GM12891 (cell line): ENCODE data around the gene ASCC2.
A peak's percentile ranks its signal among the peaks of the same experiment; 100 is the strongest.
"Not testable (repeated sequence)": the region's sequence is repeated elsewhere in the genome, so short reads cannot be mapped to it uniquely, and the experiment has no call there.

Source experiments
- DNase-seq: peaks from one replicate; pipeline ENCODE4 v3.0.0; 2011; ENCODE audit warnings: low spot score; ENCODE audit not compliant: insufficient read length
- FAIRE-seq: peaks from 2 replicates; lab custom pipeline; 2011; peaks lifted over from hg19 to GRCh38; lab: Jason Lieb, UNC
- PAX5 ChIP-seq: IDR thresholded peaks from 2 replicates; pipeline ENCODE4 v1.6.1; 2011; ENCODE audit warnings: low read length, moderate library complexity, mild to moderate bottlenecking; ENCODE audit not compliant: insufficient read depth, severe bottlenecking
- POLR2A ChIP-seq: IDR thresholded peaks from 2 replicates; pipeline ENCODE4 v1.6.1; 2011; ENCODE audit warnings: low read depth, low read length, control low read depth
- POLR2AphosphoS5 ChIP-seq: IDR thresholded peaks from 2 replicates; pipeline ENCODE4 v1.6.1; 2011; ENCODE audit warnings: low read depth, low read length, control low read depth
- POU2F2 ChIP-seq: IDR thresholded peaks from 2 replicates; pipeline ENCODE4 v1.6.1; 2011; ENCODE audit warnings: low read depth, mild to moderate bottlenecking, control low read depth, low read length, moderate library complexity
- SPI1 ChIP-seq: IDR thresholded peaks from 2 replicates; pipeline ENCODE4 v1.6.1; 2011; ENCODE audit warnings: low read depth, low read length, control low read depth
- TAF1 ChIP-seq: IDR thresholded peaks from 2 replicates; pipeline ENCODE4 v1.6.1; 2011; ENCODE audit warnings: low read depth, low read length, control low read depth

Gene ASCC2

DNA sequence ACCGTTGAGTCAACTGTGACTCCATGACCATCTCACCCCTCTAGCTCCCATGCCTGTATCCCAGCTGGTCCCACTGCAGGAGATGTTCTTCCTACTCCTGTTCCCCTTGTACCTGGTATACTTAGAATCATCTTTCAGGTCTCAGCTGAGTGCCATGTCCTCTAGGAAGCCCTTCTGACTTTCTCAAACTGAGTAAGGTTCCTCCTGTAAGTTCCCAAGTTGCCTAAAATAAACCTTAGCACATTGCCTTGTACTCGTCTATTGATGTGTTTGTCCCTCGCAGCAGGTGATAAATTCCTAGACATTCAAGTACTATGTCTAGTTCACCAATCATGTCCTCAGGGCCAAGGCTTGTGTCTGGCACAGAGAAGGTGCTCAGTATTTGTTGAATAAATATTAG, 18.4 kb upstream of the ASCC2 start:
- TF ChIP-seq POU2F2: no peak
- FAIRE-seq (peak; percentile 20), DNase-seq (no peak)

DNA sequence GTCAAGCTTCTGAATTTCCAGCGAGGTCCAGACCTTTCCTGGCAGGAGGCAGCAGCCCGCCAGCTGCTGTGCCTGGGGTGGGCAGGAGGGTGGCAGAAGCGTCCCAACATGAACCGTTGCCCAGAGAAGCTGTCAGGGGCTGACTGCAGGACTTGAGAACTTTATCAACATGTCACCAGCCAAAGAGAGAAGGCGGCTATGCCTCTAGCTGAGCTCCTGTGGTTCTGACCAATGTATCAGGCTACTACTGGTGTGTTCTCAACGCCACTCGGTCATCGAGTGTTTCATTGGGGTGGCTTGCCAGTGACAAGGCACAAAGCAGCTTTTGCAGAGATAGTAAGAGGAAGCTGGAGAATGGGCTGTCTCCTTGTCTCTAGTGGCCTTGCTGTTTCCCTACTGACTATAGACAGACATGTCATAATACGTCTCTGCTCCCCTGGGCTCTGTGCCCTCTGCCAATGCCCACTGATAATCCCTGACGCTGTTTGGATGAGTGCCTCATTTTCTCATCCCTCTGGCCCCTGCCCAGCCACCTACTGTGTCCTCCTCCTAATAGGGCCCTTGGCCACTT, 17.6 kb upstream of the ASCC2 start:
- FAIRE-seq (no peak), DNase-seq (no peak)
- TF ChIP-seq POU2F2 (no peak), POLR2A (no peak), PAX5 (no peak), POLR2AphosphoS5 (no peak), SPI1 (no peak)

DNA sequence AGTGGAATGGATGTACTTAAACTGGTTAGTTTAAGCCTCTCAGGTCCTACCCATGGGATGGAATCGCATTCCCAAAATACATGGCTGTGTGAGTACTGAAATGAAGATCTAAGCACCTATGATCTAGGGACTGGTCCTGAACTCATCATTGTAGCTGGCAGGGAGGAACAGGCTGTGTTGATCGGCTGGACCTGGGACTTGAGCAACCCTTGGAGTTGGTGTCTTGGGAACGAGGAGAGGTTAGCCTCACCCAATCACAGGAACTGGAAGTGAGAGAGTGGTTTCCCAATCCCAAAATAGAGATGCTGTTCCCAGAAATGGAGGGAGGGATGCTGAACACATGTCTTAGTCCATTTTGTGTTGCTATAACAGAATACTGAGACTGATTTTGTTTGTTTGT, 16.4 kb upstream of the ASCC2 start:
- TF ChIP-seq POLR2AphosphoS5: no peak
- FAIRE-seq (no peak), DNase-seq (no peak)

DNA sequence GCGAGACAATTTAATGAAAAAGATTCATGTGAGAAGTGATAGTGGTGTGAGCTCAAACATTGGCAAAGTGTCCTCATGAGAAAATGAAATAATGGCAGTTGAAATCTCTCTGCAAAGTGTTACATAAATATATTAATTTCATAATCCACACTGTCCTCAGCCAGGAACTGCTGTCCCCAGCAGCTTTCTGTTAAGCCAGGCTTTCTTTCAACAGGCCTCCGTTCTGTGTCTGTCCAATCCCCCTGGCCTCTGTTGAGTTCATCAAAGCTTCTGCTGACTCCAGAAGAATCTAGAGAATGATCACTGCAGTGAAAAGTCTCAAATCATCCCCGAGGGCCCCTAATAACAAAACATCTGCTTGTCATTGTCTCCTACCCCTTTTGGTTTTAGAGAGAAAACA, 10.0 kb upstream of the ASCC2 start:
- TF ChIP-seq POU2F2 (no peak), POLR2A (no peak), POLR2AphosphoS5 (no peak), SPI1 (no peak), PAX5 (no peak), TAF1 (no peak)

DNA sequence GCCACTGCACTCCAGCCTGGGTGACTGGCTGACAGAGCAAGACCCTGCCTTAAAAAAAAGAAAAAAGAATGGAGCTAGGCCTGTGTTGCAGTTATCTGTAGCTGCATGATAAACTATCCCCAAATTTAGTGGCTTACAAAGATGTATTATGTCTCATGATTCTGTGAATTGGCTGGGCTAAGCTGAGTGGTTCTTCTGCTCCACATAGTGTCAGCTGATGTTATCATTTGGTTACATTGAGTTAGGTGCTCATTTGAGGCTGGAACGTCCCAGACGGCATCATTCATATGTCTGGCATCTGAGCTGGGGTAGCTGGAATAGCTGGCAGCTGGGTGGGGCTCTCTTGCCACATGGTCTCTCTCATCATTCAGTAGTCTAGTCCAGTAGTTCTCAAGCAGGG, 8.2 kb upstream of the ASCC2 start:
- FAIRE-seq: no peak

More for the DNA sequence above, 10.0 kb upstream of the ASCC2 start:
- DNase-seq (no peak), FAIRE-seq (no peak)

DNA sequence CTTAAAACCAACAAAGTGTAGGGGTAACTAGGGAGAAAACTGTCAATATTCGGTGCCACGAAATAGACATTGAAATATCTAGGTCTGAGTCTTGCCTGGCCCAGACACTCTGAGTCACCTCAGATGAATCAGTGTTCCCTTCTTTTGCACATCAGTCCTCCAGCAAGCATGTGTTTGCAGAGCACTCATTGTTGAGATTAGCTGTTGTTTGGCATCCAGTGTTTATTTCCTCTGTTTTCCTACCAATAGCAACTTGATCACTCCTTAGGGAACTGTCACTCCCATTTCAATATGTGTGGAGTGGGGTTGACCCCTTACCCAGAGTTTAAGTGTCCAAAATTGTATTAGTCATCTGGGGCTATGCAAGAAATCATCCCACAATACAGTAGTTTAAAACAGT, 4.7 kb upstream of the ASCC2 start:
- DNase-seq (no peak), FAIRE-seq (peak; percentile 13)
- TF ChIP-seq TAF1 (no peak), PAX5 (no peak), POLR2A (no peak), POLR2AphosphoS5 (no peak), POU2F2 (no peak)

More for the DNA sequence above, 8.2 kb upstream of the ASCC2 start:
- no peak for DNase-seq
- TF ChIP-seq SPI1: no peak

DNA sequence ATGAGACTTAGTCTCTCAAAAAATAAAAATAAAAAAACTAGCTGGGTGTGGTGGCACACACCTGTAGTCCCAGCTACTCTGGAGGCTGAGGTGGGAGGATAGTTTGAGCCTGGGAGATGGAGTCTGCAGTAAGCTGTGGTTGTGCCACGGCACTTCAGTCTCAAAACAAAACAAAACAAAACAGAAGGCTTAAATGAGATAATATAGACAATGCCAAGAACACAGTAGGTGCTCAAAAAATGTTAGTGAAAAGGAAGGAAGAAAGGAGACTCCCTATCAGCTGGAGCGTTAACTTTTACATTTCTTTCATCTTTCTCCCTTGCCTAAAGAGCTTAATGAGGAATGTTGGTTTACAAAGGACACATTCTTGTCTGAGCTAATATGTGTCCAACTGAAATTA, 4.1 kb upstream of the ASCC2 start:
- DNase-seq (no peak), FAIRE-seq (no peak)
- TF ChIP-seq POLR2A (no peak), SPI1 (no peak), TAF1 (no peak), POLR2AphosphoS5 (no peak), PAX5 (no peak), POU2F2 (no peak)

DNA sequence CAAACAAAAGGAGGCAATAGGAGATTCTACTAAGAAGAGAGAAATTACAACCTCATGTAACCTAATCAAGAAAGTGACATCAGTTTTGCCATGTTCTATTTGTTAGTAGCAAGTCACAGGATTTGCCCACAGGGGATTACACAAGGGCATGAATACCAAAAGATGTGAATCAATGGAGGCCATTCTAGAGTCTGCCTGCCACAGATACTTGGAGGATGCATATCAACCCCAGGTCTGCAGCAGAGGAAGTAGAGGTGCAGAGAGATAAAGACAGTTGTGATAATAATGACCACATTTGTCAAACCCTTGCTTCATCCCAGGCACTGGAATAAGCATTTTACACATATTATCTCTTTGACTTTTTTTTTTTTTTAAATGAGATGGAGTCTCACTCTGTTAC, 2.4 kb upstream of the ASCC2 start:
- FAIRE-seq (no peak), DNase-seq (no peak)
- TF ChIP-seq POLR2A (no peak), TAF1 (no peak), POLR2AphosphoS5 (no peak), PAX5 (no peak), SPI1 (no peak), POU2F2 (no peak)

DNA sequence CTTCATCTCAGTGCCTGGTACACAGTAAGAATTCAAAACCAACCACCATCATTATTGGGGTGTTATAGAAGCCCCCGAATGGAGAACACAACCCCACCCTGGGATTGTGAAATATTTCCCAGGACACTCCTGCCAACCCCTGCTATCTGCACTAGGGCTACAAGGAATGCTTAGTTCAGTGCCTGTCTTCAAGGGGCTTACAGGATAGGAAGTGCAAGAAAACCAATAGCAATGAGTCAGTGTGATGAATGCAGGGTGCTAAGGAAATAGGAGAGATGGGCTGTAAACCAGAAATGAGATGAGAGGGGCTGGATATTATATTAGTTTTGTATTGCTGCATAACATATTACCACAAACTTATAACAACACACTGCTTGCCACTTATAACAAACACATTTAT, 965 bp upstream of the ASCC2 start:
- no peak for DNase-seq
- FAIRE-seq: peak; percentile 23
- TF ChIP-seq POLR2A: no peak
- no peak for TF ChIP-seq SPI1
- no peak for TF ChIP-seq TAF1
- no peak for TF ChIP-seq POLR2AphosphoS5
- no peak for TF ChIP-seq PAX5
- TF ChIP-seq POU2F2: no peak

DNA sequence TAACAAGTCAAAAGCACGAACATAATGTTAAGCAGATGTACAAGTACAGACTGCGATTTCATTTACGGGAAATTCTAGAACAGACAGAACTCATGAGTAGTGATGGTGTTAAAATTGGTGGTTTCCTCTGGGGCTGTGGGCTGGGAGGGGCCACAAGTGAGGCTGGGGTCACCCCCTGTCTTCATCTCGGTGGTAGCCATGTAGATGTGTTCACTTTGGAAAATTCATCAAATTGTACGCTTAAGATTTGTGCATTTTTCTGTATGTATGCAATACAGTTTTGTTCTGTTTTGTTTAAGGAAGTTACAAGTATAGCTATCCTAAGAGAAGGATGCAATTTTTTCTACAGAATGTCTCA, 504 bp upstream of the ASCC2 start:
- TF ChIP-seq POLR2A (no peak), POLR2AphosphoS5 (no peak), POU2F2 (no peak), PAX5 (no peak), SPI1 (no peak), TAF1 (no peak)
- FAIRE-seq (no peak), DNase-seq (no peak)

DNA sequence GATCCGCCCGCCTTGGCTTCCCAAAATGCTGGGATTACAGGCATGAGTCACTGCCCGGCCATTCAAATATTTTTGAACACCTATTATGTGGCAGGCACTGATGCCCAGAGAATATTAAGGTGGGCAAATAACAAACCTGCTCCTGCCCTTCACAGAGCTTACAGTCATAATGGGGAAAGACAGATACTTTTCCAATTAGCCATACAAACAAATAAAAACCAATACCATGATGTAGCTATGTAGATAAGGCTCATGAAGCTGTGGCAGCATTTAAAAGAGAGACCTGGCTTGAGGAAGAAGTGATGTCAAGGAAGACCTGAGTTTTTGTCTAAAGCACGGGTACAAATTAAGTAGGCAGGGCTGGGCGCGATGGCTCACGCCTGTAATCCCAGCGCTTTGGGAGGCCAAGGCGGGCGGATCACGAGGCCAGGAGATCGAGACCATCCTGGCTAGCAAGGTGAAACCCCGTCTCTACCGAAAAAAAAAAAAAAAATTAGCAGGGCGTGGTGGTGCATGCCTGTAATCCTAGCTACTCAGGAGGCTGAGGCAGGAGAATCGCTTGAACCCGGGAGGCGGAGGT, 1.2 kb downstream of the ASCC2 start:
- not testable (repeated sequence) for FAIRE-seq, DNase-seq

DNA sequence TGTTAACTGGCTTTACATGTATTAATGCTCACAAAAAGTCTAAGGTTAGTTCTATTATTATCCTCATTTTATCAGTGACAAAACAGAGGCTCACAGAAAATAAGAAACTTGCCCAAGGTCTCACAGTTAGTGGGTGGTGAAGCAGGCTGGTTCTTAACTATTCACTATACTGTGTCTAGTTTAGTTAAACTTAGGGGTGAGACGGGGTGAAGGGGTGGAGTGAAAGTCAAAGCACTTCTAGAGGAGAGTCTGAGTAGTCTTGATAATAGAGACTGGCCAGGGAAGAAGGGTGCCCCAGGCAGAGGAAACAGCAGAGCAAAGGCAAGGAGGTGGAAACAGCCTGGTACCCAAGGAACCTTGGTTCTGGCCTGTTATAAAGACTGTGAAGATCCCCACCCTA, 4.0 kb downstream of the ASCC2 start:
- no peak for DNase-seq
- no peak for FAIRE-seq
- TF ChIP-seq POLR2A (no peak), PAX5 (no peak), SPI1 (no peak), POLR2AphosphoS5 (no peak), POU2F2 (no peak), TAF1 (no peak)
